ENCODE measurements around the gene DISP2. TPM values are rescaled to one million over a fixed set of nuclear protein-coding genes. Genes with fewer than 3 reads are reported as not detected.

Gene DISP2
- total and polyA plus RNA-seq, 9 of the 15 experiments (the other 6 are each of a cell fraction or from before 2014, with no cell fraction given) = 0.06 to 0.89 (median 0.15) TPM; not detected in 1

DNA sequence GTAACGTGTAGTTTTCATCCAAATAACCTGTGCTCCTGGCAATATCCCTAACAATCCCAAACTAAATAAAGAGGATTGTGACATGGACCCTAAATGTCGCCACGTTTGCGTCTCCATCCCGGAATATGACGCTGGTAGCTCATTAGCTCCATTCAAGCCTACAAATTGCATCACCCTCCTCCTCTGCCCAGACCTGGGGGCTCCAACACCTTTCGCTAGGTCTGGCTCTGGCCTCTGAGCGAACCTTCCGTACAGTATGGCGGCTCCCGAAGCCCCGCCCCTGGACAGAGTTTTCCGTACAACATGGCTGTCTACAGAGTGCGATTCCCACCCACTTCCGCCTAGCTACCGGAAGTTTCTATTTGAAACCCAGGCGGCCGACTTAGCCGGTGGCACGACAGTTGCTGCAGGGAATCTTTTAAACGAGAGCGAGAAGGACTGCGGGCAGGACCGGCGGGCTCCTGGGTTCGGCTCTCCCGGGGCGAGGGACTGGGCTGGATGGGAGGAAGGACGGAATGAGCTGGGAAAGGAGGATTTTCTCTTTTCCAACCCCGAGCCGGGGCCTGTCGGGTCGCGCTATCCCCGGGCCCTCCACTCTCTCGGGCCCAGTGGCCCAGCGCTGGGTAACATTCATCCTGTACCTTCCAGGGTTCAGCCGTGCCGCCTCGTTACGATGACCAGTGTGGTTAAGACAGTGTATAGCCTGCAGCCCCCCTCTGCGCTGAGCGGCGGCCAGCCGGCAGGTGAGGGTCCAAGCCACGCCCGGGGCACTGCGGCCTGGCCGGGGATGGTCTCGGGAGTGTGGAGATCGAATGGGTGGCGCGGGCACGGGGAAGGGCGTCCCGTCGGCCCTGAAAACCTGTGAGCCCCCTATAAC, 24.8 kb downstream of the DISP2 start, which contains the start of gene KNSTRN (continued):
- no peak for TF ChIP-seq STAT5B (CRISPR knock-in tag; IDR thresholded peaks at IDR 0.05)
- no peak for TF ChIP-seq SMARCA5 (IDR thresholded peaks at IDR 0.05)
- 0 out of 2 replicates have a peak, but pooled peaks have one; percentile 9 for TF ChIP-seq ZNF316 (IDR thresholded peaks at IDR 0.05)
- no peak for TF ChIP-seq HDAC2 (IDR thresholded peaks at IDR 0.05)
- peak in 1 of 2 experiments; percentile 57; a peak in 2 of 4 replicates for TF ChIP-seq MNT (conservative IDR thresholded peaks at IDR 0.05)
- no peak for TF ChIP-seq CREBBP (IDR thresholded peaks at IDR 0.05; ENCODE audit: low read depth, low read length)
- TF ChIP-seq TAF1 (IDR thresholded peaks at IDR 0.05; ENCODE audit: control insufficient read depth, extremely low read depth, insufficient read depth, low read length, severe bottlenecking) = peak; percentile 93
- no peak for TF ChIP-seq SMARCE1 (IDR thresholded peaks at IDR 0.05)
- TF ChIP-seq HOXB6 (CRISPR knock-in tag; IDR thresholded peaks at IDR 0.05; ENCODE audit: borderline replicate concordance) = no peak
- no peak for TF ChIP-seq KLF10 (CRISPR knock-in tag; IDR thresholded peaks at IDR 0.05)
- TF ChIP-seq PURB (CRISPR knock-in tag; IDR thresholded peaks at IDR 0.05; ENCODE audit: low read depth) = no peak
- TF ChIP-seq PHB (CRISPR knock-in tag; IDR thresholded peaks at IDR 0.05) = 0 out of 2 replicates have a peak, but pooled peaks have one; percentile 33
- TF ChIP-seq FOS (IDR thresholded peaks at IDR 0.05; ENCODE audit: extremely low read depth, insufficient read length) = no peak
- peak; percentile 47; the same call in 1 of the 2 replicates for TF ChIP-seq ATF7 (IDR thresholded peaks at IDR 0.05)
- TF ChIP-seq ZNF77 (CRISPR knock-in tag; IDR thresholded peaks at IDR 0.05) = no peak
- no peak for TF ChIP-seq ZNF311 (CRISPR knock-in tag; IDR thresholded peaks at IDR 0.05)
- no peak for TF ChIP-seq MAFK (IDR thresholded peaks at IDR 0.05; ENCODE audit: low read length)
- TF ChIP-seq, protein P1, sequence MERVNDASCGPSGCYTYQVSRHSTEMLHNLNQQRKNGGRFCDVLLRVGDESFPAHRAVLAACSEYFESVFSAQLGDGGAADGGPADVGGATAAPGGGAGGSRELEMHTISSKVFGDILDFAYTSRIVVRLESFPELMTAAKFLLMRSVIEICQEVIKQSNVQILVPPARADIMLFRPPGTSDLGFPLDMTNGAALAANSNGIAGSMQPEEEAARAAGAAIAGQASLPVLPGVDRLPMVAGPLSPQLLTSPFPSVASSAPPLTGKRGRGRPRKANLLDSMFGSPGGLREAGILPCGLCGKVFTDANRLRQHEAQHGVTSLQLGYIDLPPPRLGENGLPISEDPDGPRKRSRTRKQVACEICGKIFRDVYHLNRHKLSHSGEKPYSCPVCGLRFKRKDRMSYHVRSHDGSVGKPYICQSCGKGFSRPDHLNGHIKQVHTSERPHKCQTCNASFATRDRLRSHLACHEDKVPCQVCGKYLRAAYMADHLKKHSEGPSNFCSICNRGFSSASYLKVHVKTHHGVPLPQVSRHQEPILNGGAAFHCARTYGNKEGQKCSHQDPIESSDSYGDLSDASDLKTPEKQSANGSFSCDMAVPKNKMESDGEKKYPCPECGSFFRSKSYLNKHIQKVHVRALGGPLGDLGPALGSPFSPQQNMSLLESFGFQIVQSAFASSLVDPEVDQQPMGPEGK (CRISPR knock-in tag; IDR thresholded peaks at IDR 0.05; ENCODE audit: borderline replicate concordance) = no peak
- no peak for TF ChIP-seq POLR3G (IDR thresholded peaks at IDR 0.05; ENCODE audit: extremely low read depth, insufficient read length, insufficient replicate concordance)
- no peak for TF ChIP-seq ZNF436 (CRISPR knock-in tag; IDR thresholded peaks at IDR 0.05)
- TF ChIP-seq CBX8 (IDR thresholded peaks at IDR 0.05; ENCODE audit: borderline replicate concordance, extremely low read depth, low read depth, low read length, poor library complexity, severe bottlenecking) = no peak
- TF ChIP-seq NR2C1 (IDR thresholded peaks at IDR 0.05) = peak; percentile 86
- peak; percentile 75 for TF ChIP-seq NR2C1 (tag; IDR thresholded peaks at IDR 0.05)
- TF ChIP-seq HMG20B (CRISPR knock-in tag; IDR thresholded peaks at IDR 0.05) = no peak
- no peak for TF ChIP-seq ZBTB26 (CRISPR knock-in tag; IDR thresholded peaks at IDR 0.05)
- 0 out of 2 replicates have a peak, but pooled peaks have one; percentile 50 for TF ChIP-seq ZNF584 (CRISPR knock-in tag; IDR thresholded peaks at IDR 0.05; ENCODE audit: low read depth)

Data from K562 (cell line).